GM12864 (cell line): ENCODE measurements around the gene ZFX.

ENCODE experiments used
- DNase-seq: peaks from one replicate; pipeline ENCODE4 v3.0.0-alpha.2; 2011; ENCODE audit warnings: low read depth
- H3K4me3 ChIP-seq: 2 replicates; pipeline ENCODE4 v1.5.1; 2011; ENCODE audit warnings: mild to moderate bottlenecking, low read depth, low read length, control low read depth
- CTCF ChIP-seq: IDR thresholded peaks from 2 replicates; pipeline ENCODE4 v1.5.1; 2011; ENCODE audit warnings: low read depth, mild to moderate bottlenecking, moderate library complexity, low read length, control low read depth, inconsistent platforms; ENCODE audit errors: missing control alignments

The ZFX gene

GRCh38 chrX:24146283-24146949, 3.1 kb upstream of the ZFX start:
- no peak for TF ChIP-seq CTCF
- no peak overlapping the region for H3K4me3 ChIP-seq
- DNase-seq = no peak

GRCh38 chrX:24147165-24147564, 2.4 kb upstream of the ZFX start:
- no peak overlapping the region for H3K4me3 ChIP-seq
- DNase-seq = no peak
- no peak for TF ChIP-seq CTCF

GRCh38 chrX:24148121-24148520, 1.4 kb upstream of the ZFX start:
- H3K4me3 ChIP-seq = no peak overlapping the region; the same call in 1 of the 2 replicates
- DNase-seq = no peak
- no peak for TF ChIP-seq CTCF

GRCh38 chrX:24148535-24149350, 786 bp upstream of the ZFX start:
- peak overlapping the region; percentile 78 for H3K4me3 ChIP-seq
- no peak for DNase-seq
- TF ChIP-seq CTCF = no peak

- peak; percentile 66 for DNase-seq
- H3K4me3 ChIP-seq = peak overlapping the region; percentile 78
- no peak for TF ChIP-seq CTCF
Observed at GRCh38 chrX:24150051-24150790, 692 bp downstream of the ZFX start.

- no peak for DNase-seq
- H3K4me3 ChIP-seq = peak overlapping the region; percentile 78
- TF ChIP-seq CTCF = no peak
Observed at GRCh38 chrX:24150898-24151297, 1.4 kb downstream of the ZFX start.
